IMR-90 (cell line): Measurements from ENCODE around the gene NPAS2. TPM values are rescaled to one million over a fixed set of nuclear protein-coding genes. Genes with fewer than 3 reads are reported as not detected.

Experiments
- ATAC-seq: fragments of 200-7000 bp; cut with Tn5 transposase; 2 replicates; pipeline ENCODE4 v1.9.1; 2020; ENCODE audit warnings: low read depth, mild to moderate bottlenecking, moderate library complexity
- BruUV-seq: library from RNA; stranded (reverse); fragments of 400-500 nt; replicated peaks from 2 replicates; lab custom pipeline; 2021; lab: Mats Ljungman, UMichigan
- CTCF ChIA-PET: fragments of 300-600 bp; formaldehyde crosslinking; extraction: SDS; loops from one replicate; lab custom pipeline; 2021; ENCODE audit warnings: antibody characterized with exemption; lab: Yijun Ruan, JAX
- POLR2A ChIA-PET: fragments of 300-600 bp; sonication (Branson Sonifier 250); formaldehyde crosslinking; loops from one replicate; lab custom pipeline; 2022; ENCODE audit warnings: antibody characterized with exemption; ENCODE audit not compliant: unreplicated experiment; lab: Charles Lee
- DNase-seq: peaks from one replicate; pipeline ENCODE4 v3.0.0; 2013
- H2AFZ ChIP-seq: replicated peaks from 2 replicates; pipeline ENCODE3; 2013; ENCODE audit warnings: low read length, mild to moderate bottlenecking; ENCODE audit not compliant: poor library complexity
- H2AK5ac ChIP-seq: 2 replicates; pipeline ENCODE4 v1.6.1; 2013; ENCODE audit warnings: low read depth, low read length, inconsistent platforms
- H2AK9ac ChIP-seq: replicated peaks from 2 replicates; pipeline ENCODE3; 2013; ENCODE audit warnings: mild to moderate bottlenecking, low read depth, low read length, moderate library complexity; ENCODE audit not compliant: poor library complexity
- H2BK120ac ChIP-seq: 2 replicates; pipeline ENCODE4 v1.6.1; 2013; ENCODE audit warnings: low read depth, low read length, inconsistent platforms
- H2BK15ac ChIP-seq: 3 replicates; pipeline ENCODE4 v1.6.1; 2013; ENCODE audit warnings: low read depth, low read length, inconsistent platforms
- H2BK20ac ChIP-seq: 2 replicates; pipeline ENCODE4 v1.6.1; 2013; ENCODE audit warnings: low read depth, mild to moderate bottlenecking, inconsistent platforms, low read length, moderate library complexity
- H2BK5ac ChIP-seq: 2 replicates; pipeline ENCODE4 v1.6.1; 2013; ENCODE audit warnings: mild to moderate bottlenecking, low read depth, low read length, inconsistent platforms; ENCODE audit not compliant: poor library complexity, severe bottlenecking
- H3K14ac ChIP-seq: replicated peaks from 2 replicates; pipeline ENCODE4 v1.6.1; 2013; ENCODE audit warnings: low read depth, low read length, inconsistent platforms
- H3K18ac ChIP-seq: 2 replicates; pipeline ENCODE4 v1.6.1; 2013; ENCODE audit warnings: low read depth, low read length, control low read depth
- H3K23ac ChIP-seq: 2 replicates; pipeline ENCODE4 v1.6.1; 2013; ENCODE audit warnings: low read depth, low read length, inconsistent platforms
- H3K27ac ChIP-seq: 2 replicates; pipeline ENCODE4 v1.5.1; 2013; ENCODE audit warnings: mild to moderate bottlenecking, control low read depth, low read length; ENCODE audit not compliant: insufficient read depth
- H3K27me3 ChIP-seq: 2 replicates; pipeline ENCODE4 v1.6.1; 2013; ENCODE audit warnings: low read length; ENCODE audit not compliant: control insufficient read depth, insufficient read depth
- H3K36me3 ChIP-seq: 2 replicates; pipeline ENCODE4 v1.6.1; 2013; ENCODE audit warnings: low read length, mixed read lengths; ENCODE audit not compliant: control insufficient read depth, insufficient read depth
- H3K4ac ChIP-seq: 2 replicates; pipeline ENCODE4 v1.6.1; 2013; ENCODE audit warnings: low read depth, low read length, inconsistent platforms
- H3K4me1 ChIP-seq: 2 replicates; pipeline ENCODE4 v1.6.1; 2013; ENCODE audit warnings: low read length, mixed read lengths; ENCODE audit not compliant: control insufficient read depth, insufficient read depth
- H3K4me2 ChIP-seq: 2 replicates; pipeline ENCODE4 v1.6.1; 2013; ENCODE audit warnings: low read depth, mild to moderate bottlenecking, control low read depth, low read length, moderate library complexity
- H3K4me3 ChIP-seq: 2 replicates; pipeline ENCODE4 v1.5.1; 2013; ENCODE audit warnings: low read depth, mild to moderate bottlenecking, control low read depth, low read length, moderate library complexity; ENCODE audit not compliant: insufficient read depth
- H3K56ac ChIP-seq: 2 replicates; pipeline ENCODE4 v1.6.1; 2013; ENCODE audit warnings: low read length, inconsistent platforms; ENCODE audit not compliant: insufficient read depth; ENCODE audit errors: extremely low read depth
- H3K79me1 ChIP-seq, 2 experiments: 2 replicates each; pipeline ENCODE4 v1.6.1; 2013; ENCODE audit warnings: low read length in 2 of 2, inconsistent platforms in 1 of 2, low read depth in 1 of 2
- H3K9ac ChIP-seq: 2 replicates; pipeline ENCODE4 v1.6.1; 2013; ENCODE audit warnings: low read depth, low read length, control low read depth
- H3K9me1 ChIP-seq: 2 replicates; pipeline ENCODE4 v1.6.1; 2013; ENCODE audit warnings: low read length, inconsistent platforms; ENCODE audit not compliant: insufficient read depth
- H3K9me3 ChIP-seq: 2 replicates; pipeline ENCODE4 v1.6.1; 2013; ENCODE audit warnings: low read length; ENCODE audit not compliant: control insufficient read depth, insufficient read depth
- H4K20me1 ChIP-seq: 2 replicates; pipeline ENCODE4 v1.6.1; 2013; ENCODE audit warnings: low read length, inconsistent platforms; ENCODE audit not compliant: insufficient read depth
- H4K5ac ChIP-seq: 2 replicates; pipeline ENCODE4 v1.6.1; 2013; ENCODE audit warnings: mild to moderate bottlenecking, low read depth, low read length, control low read depth
- H4K8ac ChIP-seq, 2 experiments: 2 replicates each; pipeline ENCODE4 v1.6.1; 2013; ENCODE audit warnings: low read depth in 2 of 2, low read length in 2 of 2, control low read depth in 1 of 2, inconsistent platforms in 1 of 2
- H4K91ac ChIP-seq: 2 replicates; pipeline ENCODE4 v1.6.1; 2013; ENCODE audit warnings: low read depth, low read length, inconsistent platforms; ENCODE audit not compliant: insufficient read depth
- BHLHE40 ChIP-seq: fragments of 150-350 bp; IDR thresholded peaks from 2 replicates; pipeline ENCODE4 v1.6.1; 2016; ENCODE audit warnings: mild to moderate bottlenecking, low read depth, low read length
- CEBPB ChIP-seq: IDR thresholded peaks from 2 replicates; pipeline ENCODE4 v1.6.1; 2012; ENCODE audit warnings: low read depth, low read length, improper control_type of control experiment
- CHD1 ChIP-seq: IDR thresholded peaks from 2 replicates; pipeline ENCODE4 v1.6.1; 2012; ENCODE audit warnings: low read depth, low read length, improper control_type of control experiment
- MAFK ChIP-seq: IDR thresholded peaks from 2 replicates; pipeline ENCODE4 v1.6.1; 2012; ENCODE audit warnings: low read depth, low read length, improper control_type of control experiment
- MAZ ChIP-seq: IDR thresholded peaks from 2 replicates; pipeline ENCODE4 v1.6.1; 2012; ENCODE audit warnings: low read depth, mild to moderate bottlenecking, low read length, improper control_type of control experiment, moderate library complexity, borderline replicate concordance
- NFE2L2 ChIP-seq: fragments of 150-350 bp; IDR thresholded peaks from 2 replicates; pipeline ENCODE4 v1.6.1; 2016; ENCODE audit warnings: low read depth, mild to moderate bottlenecking, low read length
- RCOR1 ChIP-seq: IDR thresholded peaks from 2 replicates; pipeline ENCODE4 v1.6.1; 2012; ENCODE audit warnings: mild to moderate bottlenecking, low read length, improper control_type of control experiment; ENCODE audit not compliant: insufficient replicate concordance
- RFX5 ChIP-seq: IDR thresholded peaks from 2 replicates; pipeline ENCODE4 v1.8.0; 2012; ENCODE audit warnings: low read depth, mild to moderate bottlenecking, low read length, moderate library complexity
- WGBS, 2 experiments: methylation state at CpG; one replicate each; pipeline versions ENCODE4 v1.1.5 to v1.1.7; 2013; ENCODE audit warnings: missing lambda C conversion rate in 2 of 2; ENCODE audit not compliant: insufficient read length in 1 of 2; ENCODE audit errors: extremely low coverage in 2 of 2; 5-methylcytosine and 5-hydroxymethylcytosine counted together
- dilution Hi-C: fragments of 300-500 bp; cut with HindIII; formaldehyde crosslinking; loops from one replicate; pipeline ENCODE4 v1.14.3; 2018; ENCODE audit warnings: low sequenced_read_pairs; ENCODE audit not compliant: unreplicated experiment
- in situ Hi-C: fragments of 300-500 bp; cut with MboI; formaldehyde crosslinking; loops from 3 replicates; pipeline ENCODE4 v1.14.3; 2019; ENCODE audit warnings: low sequenced_read_pairs, inconsistent platforms, mixed read lengths
- intact Hi-C: fragments of 100-400 bp; cut with micrococcal nuclease; formaldehyde crosslinking; loops from 2 replicates; pipeline ENCODE4 v1.10.0; 2022
- polyA plus RNA-seq, 3 experiments: library from polyadenylated mRNA; depleted of rRNA; stranded (reverse); fragments of >200 nt; gene quantifications; 2 replicates each; pipeline ENCODE4 v1.2.3, GENCODE V29; 2012; ENCODE audit warnings: low replicate concordance in 1 of 3
- total RNA-seq: library from RNA; depleted of rRNA; stranded (reverse); fragments of >200 nt; gene quantifications from 2 replicates; pipeline ENCODE4 v1.2.3, GENCODE V29; 2012
- TF ChIP-seq, protein P1 (sequence below): conservative IDR thresholded peaks from 2 replicates; pipeline ENCODE4 v1.5.1; 2012; ENCODE audit warnings: mild to moderate bottlenecking, low read depth, low read length, improper control_type of control experiment

NPAS2 gene
- total and polyA plus RNA-seq, 2 of the 4 experiments (the other 2 are of a cell fraction): 5.2 to 14.8 TPM

DNA sequence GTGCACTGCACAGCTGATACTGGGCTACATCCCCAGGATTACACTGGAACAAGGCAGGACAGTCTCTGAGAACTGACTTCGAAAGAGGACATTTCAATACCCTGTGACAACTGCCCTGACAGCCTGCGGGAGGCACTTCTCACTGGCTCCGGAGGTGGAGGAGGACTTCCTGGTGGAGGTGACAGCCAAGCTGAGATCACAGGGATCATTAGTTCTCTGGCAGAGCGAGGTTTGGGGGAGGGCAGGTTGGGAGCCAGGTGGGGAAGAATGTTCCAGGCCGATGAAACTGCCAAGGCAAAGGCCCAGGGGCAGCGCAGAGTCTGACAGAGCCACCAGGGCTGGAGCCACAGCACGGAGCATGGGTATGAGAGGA is 28.0 kb upstream of the NPAS2 start:
- Histone ChIP-seq H3K4me3 (no peak overlapping the region), H3K9me1 (0 out of 2 replicates have a peak, but pooled peaks cover 1% of the 10 kb centered on the region), H3K27ac (no peak overlapping the region), H3K79me1 (no peaks in the 10 kb centered on the region), H3K23ac (no peak overlapping the region), H3K27me3 (peaks cover 2% of the 10 kb centered on the region), H3K9ac (no peak overlapping the region), H2AK9ac (no peak overlapping the region), H3K9me3 (0 out of 2 replicates have a peak, but pooled peaks cover 2% of the 10 kb centered on the region), H4K8ac (no peak overlapping the region), H3K18ac (no peak overlapping the region), H4K5ac (no peak overlapping the region), H3K4me2 (no peak overlapping the region), H3K56ac (no peak overlapping the region), H3K14ac (no peak overlapping the region), H3K4me1 (no peaks in the 10 kb centered on the region), H4K20me1 (no peaks in the 10 kb centered on the region), H2BK120ac (no peak overlapping the region), H2AK5ac (no peak overlapping the region; the same call in 1 of the 2 replicates), H2BK15ac (no peak overlapping the region), H2BK5ac (no peak overlapping the region), H2AFZ (no peak overlapping the region), H4K91ac (no peak overlapping the region), H3K36me3 (no peaks in the 10 kb centered on the region), H2BK20ac (no peak overlapping the region), H3K4ac (no peak overlapping the region)
- dilution Hi-C loops (no loop called here), in situ Hi-C loops (no loop called here), intact Hi-C loops (no loop called here)
- ChIA-PET POLR2A (no interaction called here), CTCF (no interaction called here)
- WGBS, 2 experiments: 88% methylated on average over 7 of the region's 7 CpGs; no CpG with 5 or more reads in 1 of the 2 experiments
- BruUV-seq: no TSS peak
- no peak for DNase-seq
- no peak for ATAC-seq
- TF ChIP-seq, protein P1, sequence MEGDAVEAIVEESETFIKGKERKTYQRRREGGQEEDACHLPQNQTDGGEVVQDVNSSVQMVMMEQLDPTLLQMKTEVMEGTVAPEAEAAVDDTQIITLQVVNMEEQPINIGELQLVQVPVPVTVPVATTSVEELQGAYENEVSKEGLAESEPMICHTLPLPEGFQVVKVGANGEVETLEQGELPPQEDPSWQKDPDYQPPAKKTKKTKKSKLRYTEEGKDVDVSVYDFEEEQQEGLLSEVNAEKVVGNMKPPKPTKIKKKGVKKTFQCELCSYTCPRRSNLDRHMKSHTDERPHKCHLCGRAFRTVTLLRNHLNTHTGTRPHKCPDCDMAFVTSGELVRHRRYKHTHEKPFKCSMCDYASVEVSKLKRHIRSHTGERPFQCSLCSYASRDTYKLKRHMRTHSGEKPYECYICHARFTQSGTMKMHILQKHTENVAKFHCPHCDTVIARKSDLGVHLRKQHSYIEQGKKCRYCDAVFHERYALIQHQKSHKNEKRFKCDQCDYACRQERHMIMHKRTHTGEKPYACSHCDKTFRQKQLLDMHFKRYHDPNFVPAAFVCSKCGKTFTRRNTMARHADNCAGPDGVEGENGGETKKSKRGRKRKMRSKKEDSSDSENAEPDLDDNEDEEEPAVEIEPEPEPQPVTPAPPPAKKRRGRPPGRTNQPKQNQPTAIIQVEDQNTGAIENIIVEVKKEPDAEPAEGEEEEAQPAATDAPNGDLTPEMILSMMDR: no peak
- TF ChIP-seq MAFK (no peak), RFX5 (no peak), MAZ (no peak), RCOR1 (no peak), CEBPB (no peak), NFE2L2 (no peak), CHD1 (no peak), BHLHE40 (no peak)
